ENCODE measurements around the gene SLC22A4.

The SLC22A4 gene

GRCh38 chr5:132262882-132263547 is 31.2 kb upstream of the SLC22A4 start:
- no peak for DNase-seq (ENCODE audit: low read depth in 2 of 2)

DNA sequence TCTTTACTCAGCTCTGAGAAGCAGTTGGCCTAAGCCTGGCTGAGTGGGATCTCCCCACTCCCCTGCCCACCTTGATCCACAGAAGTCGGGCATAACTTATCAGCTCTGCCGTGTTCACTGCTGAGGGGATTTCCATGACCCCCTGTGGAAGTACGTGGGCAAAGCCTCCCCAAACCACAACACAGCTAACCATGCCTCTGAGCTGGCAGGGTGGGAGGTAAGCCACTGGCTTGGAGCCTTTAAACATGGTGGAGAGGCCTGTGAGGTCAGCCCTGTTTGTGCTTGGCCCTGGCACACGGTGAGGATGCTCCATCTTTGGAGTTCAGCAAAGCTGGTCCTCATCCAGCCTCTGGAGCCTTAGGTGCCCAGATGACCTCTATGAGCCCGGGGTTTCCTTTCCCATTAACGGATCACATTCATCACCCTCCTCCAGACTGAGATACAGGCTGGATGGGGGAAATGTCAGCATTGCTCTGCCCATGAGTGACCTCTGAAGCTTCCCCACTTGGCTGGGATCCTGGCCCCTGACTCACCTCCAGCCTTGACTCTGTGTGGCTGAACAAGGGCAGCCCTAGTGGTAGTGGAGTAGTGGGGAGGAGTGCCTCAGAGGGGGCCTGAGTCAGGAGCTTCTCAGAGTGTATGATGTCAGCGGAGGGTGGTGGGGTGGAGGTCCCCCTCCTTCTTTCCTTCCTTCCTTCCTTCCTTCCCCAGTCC is 30.5 kb upstream of the SLC22A4 start:
- DNase-seq (ENCODE audit: low read depth in 2 of 2) = no peak

GRCh38 chr5:132264546-132265335 is 29.5 kb upstream of the SLC22A4 start:
- DNase-seq (ENCODE audit: low read depth in 2 of 2) = no peak

DNA sequence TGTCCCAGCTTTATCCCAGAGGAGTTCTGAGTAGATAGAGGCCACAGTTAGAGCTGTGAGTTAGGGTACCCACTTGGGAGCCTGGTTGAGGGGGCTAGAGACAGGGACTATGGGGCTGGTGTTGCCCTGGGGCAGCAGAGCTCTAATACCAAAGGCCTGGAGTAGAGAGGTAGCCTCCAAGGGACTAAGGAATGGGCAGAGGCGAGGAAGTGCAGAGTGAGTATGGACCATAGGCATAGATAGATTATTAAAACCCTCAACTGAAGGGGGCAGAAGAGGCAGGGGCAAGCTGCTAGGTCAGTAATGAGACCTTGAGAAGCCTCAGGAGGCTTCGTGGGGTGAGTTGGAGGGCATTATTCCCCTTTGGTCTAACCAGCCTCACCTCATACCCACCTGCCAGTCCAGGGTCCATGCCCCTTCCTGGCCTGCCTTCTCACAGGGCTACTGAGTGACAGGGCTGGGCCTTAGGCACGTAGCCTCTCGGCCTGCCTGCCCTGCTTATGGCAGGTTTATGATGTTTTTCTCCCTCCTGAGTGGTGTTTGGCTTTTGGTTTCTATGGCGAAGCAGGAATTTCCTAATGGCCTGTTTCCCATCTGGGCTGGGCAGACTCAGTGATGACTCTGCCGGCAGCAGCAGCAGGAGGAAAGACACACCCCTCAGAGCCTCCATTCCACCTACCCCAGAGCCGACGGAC is 28.7 kb upstream of the SLC22A4 start:
- no peak for DNase-seq (ENCODE audit: low read depth in 2 of 2)

DNA sequence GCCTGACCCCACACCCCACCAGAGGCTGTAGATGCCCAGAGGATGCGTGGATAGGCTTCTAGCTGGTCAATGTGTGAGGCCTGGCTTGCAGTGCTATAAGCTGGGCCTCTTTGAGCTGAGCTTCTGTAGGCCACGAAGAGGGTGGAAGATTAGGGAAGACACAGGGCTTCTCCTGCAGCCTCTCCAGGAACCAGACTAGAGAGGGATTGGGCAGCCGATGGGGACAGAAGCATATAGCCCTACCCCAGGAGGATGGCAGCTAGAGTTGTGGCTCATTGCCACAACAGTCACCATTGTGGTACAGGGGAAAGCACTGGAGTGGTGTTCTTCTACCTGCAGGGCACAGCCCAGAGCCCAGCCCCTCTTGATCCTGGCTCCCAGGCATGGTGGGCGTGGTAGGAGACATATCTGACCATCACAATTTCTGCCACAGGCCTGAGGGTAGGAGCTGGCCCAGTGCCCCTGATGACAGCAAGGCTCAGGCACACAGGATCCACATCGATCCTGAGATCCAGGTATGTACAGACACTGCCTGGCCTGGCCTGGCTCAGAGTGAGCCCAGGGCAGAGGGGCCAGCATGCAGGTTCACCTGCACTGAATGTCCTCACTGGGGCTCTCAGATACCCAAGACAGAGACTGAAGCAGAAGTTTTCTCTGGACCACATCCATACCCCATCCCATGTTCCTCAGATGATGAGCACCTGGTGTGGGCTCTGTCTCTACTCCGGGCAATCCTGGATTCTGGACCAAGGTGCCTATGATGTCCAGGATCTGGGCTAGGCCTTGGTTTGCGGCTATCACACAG is 28.0 kb upstream of the SLC22A4 start:
- no peak for DNase-seq (ENCODE audit: low read depth in 2 of 2)

DNA sequence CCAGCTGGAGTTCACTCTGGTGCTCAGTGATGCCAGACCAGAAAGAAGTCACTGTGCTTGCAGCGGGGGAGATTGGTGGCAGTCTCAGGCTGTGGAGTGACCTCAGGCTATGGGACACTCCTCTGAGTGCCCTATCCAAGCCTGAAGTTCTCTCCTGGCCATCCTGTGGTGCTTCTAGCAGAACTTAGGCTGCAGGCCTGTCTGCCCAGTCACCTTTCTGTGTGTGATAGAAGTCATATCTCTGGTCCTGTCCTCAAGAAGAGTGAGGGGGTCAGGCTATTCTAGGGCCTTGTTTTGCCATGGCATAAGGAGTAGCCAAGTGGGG is 27.4 kb upstream of the SLC22A4 start:
- no peak for DNase-seq (ENCODE audit: low read depth in 2 of 2)

DNA sequence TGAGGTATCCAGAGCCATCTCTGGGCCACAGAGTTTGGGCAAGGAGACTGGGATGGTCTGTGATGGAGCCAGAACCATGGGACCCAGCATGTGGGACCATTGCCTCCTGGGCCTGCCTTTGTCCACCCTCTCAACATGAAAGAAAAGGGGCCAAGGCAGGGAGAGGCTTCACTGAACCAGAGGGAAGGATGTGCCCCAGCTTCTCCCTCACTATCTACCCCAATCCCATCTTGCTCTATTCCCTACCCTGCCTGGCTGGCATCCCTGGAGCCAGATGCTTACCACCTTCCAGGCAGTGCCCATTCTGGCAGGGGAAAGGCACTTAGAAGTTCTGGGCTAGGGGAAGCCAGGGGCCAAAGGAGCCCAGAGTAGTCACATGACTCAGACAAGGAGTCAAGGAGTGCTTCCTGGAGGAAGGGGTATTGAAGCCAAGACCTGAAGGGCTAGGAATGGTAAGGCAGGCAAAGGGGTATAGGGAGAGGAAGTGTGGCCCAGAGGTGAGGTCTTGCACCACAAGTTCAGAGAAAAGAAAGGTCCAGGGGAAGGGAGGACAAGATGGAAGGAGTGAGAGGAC is 26.9 kb upstream of the SLC22A4 start:
- no peak for DNase-seq (ENCODE audit: low read depth in 2 of 2)

GRCh38 chr5:132267931-132268768 is 26.0 kb upstream of the SLC22A4 start:
- DNase-seq (ENCODE audit: low read depth in 2 of 2) = no peak

DNA sequence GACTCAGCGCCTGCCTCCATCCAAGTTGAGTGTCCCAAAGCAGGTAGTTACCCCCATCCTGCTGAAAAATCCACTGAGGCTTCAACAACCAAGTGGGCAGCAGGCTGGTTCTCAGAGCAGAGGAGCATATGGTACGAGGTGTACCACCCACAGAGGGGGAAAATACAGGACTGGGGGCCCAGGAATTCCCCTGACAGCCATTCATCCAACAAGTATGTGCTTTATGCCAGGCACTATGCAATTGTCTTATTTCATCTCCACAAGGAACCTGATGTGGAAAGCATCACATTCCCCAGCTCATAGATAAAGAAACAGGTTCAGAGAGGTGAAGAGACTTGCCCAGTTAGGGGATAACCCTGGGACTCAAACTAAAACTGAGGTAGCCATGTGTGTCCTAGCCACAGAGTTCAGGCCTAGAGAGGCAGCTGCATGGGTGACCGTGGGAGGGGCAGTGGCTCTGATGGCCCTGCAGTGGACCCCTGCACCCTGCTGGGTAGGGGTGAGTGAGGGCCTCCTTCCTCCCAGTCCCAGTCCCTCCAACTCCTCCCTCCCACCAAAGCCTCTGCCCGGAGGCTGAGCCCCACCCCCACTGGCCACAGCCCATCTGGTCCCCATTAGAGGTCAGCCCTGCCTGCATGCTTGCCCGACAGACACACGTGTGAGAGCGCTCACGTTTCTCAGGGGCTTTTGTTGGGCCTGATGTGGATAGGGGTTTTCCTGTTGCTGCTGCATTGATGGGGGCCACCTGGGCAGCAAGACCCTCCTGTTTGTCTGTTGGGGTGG is 25.2 kb upstream of the SLC22A4 start:
- no peak for DNase-seq (ENCODE audit: low read depth in 2 of 2)

DNA sequence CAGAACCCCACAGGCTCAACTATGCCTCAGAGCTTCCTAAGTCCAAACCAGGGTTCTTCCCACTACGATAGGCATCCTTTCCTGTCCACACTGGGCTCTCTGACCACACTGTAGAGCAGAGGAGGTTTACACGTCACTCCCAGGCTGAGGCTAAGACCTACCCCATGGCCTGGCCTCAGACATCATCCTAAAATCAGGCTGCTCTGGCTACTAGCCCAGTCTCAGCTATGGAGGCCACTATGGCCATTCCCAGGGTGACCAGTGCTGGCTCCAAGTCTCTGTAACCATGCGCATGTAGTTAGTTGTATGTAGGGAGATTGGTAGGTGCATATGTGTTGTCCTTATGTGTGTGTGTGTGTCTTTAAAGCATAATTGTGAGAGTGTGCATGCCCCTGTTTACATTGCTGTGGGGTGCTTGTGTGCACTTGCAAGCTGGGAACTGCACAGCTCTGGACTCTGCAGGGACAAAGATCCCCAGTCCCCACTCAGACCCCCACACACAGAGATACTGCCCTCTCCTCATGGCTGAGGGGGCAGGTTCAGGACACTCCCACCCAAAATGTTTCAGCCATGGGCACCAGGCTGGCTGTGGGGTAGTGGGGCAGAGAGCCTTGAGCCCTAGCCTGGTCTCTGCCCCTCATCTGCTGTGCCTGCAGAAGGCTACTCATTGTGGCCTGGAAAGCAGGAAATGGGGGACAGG is 24.4 kb upstream of the SLC22A4 start:
- no peak for DNase-seq (ENCODE audit: low read depth in 2 of 2)

GRCh38 chr5:132270335-132270665 is 23.9 kb upstream of the SLC22A4 start:
- DNase-seq (ENCODE audit: low read depth in 2 of 2) = no peak

- DNase-seq (ENCODE audit: low read depth in 2 of 2) = no peak
Measured at GRCh38 chr5:132270706-132271105, 23.5 kb upstream of the SLC22A4 start.

- DNase-seq (ENCODE audit: low read depth in 2 of 2) = no peak
Measured at GRCh38 chr5:132271251-132272246, 22.6 kb upstream of the SLC22A4 start.

DNA sequence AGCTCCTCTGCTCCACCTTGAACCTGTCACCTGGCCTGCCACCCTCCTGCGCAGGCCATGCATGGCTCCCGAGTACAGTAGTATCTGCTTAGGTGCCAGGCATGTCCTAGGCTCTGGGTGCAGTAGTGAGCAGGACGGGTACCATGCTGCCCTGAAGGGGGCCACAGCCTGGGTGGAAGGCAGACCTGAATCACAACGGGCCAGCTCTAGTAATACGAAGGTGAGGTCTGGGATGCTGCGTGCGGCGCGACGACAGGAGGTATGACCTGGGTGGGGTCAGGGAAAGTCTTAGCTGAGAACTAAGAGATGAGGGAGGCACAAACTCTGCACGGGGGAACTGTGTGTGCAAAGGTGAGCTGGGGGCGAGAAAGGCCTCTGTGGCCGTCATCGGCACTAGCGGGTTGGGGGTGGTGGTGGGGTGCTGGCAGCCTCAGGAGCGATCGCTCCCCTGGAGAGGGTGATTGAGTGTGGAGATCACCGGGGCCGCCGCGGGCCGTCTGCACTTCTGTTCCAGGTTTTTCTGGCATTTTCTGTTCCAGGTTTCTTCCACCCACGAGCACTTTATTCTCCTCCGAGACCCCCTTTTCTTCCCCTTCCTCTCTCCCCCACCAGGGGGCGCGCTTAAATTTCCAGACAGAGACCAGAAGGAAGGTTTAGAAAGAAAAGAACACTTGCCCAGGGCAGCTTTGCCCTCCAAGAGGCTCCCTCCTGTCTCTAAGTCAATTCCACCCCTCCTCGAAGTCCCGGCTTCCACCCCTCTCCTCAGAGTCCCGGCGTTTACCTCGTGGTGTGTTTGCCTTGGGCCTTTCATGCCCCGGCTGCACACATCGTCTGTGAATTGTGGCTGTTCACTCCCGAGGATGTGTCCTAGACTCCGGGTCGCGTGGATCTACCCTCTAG is 21.6 kb upstream of the SLC22A4 start:
- DNase-seq (ENCODE audit: low read depth in 2 of 2) = peak; percentile 28 to 57

DNA sequence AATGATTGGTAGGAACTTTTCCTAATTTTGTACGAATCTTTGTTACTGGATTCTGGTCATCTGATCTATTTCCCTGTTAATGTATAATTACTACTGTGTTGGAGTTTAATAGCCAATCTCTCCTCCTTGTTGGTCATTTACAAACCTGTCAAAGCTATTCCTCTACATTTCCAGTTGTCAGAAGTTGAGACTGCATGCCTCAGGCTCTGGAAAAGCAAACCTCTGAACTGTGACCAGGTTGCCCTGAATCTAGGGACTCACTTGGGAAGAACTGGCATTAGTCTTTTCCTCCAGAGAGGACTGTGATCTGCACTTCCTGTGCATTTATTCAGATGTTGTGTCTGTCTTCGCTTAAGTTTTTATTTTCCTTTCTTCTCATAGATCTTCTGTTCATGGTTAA is 20.6 kb upstream of the SLC22A4 start:
- DNase-seq (ENCODE audit: low read depth in 2 of 2) = no peak

DNA sequence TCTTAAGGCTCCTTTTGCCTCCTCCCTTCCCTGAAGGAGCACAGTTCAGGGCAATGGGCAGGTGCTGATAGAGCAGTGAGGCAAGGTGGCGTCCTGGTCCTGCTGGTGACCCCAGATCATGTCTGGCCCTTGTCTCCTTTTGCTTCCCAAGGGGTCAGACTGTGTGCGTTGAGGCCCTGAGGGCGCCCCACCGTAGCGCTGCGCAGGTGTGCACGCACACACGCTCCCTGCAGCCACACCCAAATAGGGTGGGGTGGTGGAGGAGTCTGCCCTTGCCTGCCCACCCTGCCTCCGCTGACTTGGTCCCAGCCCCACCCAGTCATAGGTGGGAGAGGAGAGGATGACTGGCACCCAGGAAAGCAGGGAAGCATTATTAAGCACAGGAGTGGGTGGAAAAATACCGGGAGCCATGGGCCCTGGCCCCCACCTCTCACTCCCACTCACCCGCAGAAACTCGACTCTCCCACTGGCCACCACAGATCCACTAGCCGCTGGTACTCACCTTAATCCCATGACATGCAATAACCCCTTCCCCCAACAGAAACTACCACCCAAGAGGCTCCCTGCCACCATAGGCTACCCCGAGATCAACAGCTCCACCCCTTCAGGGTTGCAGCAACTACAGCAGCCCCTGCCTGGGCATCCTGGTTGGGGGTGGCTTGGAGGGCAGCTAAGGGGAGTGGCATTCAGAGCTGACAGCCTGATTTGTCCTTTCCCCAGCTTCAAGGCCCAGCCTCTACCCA is 20.0 kb upstream of the SLC22A4 start:
- DNase-seq (ENCODE audit: low read depth in 2 of 2) = no peak
